ENCODE measurements around the gene PRSS38.

Gene PRSS38

GRCh38 chr1:227793079-227793947, 22.2 kb upstream of the PRSS38 start:
- H3K27ac Mint-ChIP-seq, result no peak overlapping the region
- H3K4me1 Mint-ChIP-seq (ENCODE audit: low read depth in 2 of 2), result peaks cover 7 to 14% of the 10 kb centered on the region in 2 donors
- ATAC-seq (replicated peaks) (no peak), DNase-seq (no peak)
- peaks cover 0 to 17% of the 10 kb centered on the region in 2 donors for H3K27me3 Mint-ChIP-seq
- H3K4me3 Mint-ChIP-seq, result no peak overlapping the region
- peaks cover 8% of the 10 kb centered on the region for H3K36me3 Mint-ChIP-seq (ENCODE audit: insufficient read depth)
- no peaks in the 10 kb centered on the region for H3K9me3 Mint-ChIP-seq

DNA sequence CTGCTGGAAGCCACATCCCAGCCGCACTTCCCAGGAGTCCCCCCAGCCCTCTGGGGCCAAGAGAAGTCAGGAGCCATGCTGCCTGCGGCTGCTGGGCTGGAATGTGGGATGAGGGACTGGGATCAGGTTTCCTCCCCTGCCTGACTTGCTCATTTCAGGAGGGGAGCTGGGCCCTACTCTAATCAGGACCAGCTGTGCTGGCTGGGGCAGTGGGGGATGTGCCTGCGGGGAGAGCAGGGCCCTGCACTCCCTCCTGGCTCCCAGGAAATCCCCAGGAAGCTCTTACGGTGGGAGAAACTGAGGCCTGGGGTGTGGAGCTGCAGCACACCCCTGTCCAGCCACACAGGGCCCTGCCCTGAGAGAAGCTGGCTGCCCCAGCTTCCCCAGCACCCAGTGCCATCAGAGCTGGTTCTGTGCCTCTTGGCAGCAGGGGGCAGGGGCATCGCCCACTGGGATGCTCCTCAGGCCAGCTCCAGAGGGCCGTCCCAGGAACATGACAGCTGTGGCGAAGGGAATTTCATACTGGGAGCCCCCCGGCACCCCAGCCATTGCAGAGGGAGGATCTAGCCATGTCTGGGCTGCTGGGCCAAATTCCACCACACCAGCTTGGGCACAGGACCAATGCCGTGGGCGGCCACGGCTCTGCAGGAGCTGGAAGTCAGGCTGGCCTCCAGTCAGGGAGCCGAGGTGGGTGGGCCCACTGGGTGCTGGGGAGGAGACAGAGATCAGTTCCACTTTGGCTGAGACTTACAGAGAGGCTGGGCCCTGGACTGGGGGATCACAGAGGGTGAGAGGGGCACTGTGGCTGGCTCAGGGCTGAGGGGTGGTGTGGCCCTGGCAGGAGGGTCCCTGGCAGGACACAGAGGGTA, 21.3 kb upstream of the PRSS38 start:
- Mint-ChIP-seq H3K4me1 (ENCODE audit: low read depth in 2 of 2) (peaks cover 3 to 10% of the 10 kb centered on the region in 2 donors), H3K9me3 (no peaks in the 10 kb centered on the region), H3K27ac (no peak overlapping the region), H3K36me3 (ENCODE audit: insufficient read depth) (peaks cover 5% of the 10 kb centered on the region), H3K4me3 (no peak overlapping the region), H3K27me3 (peaks cover 0 to 17% of the 10 kb centered on the region in 2 donors)
- no peak for DNase-seq
- no peak for ATAC-seq (replicated peaks)

- Mint-ChIP-seq H3K27me3 (peaks cover 0 to 17% of the 10 kb centered on the region in 2 donors), H3K27ac (no peak overlapping the region), H3K4me3 (no peak overlapping the region), H3K36me3 (ENCODE audit: insufficient read depth) (no peaks in the 10 kb centered on the region), H3K9me3 (no peaks in the 10 kb centered on the region), H3K4me1 (ENCODE audit: low read depth in 2 of 2) (peaks cover 0 to 5% of the 10 kb centered on the region in 2 donors)
- no peak for DNase-seq
- ATAC-seq (replicated peaks), result no peak
These were observed 20.7 kb upstream of the PRSS38 start for GRCh38 chr1:227794817-227795192.

DNA sequence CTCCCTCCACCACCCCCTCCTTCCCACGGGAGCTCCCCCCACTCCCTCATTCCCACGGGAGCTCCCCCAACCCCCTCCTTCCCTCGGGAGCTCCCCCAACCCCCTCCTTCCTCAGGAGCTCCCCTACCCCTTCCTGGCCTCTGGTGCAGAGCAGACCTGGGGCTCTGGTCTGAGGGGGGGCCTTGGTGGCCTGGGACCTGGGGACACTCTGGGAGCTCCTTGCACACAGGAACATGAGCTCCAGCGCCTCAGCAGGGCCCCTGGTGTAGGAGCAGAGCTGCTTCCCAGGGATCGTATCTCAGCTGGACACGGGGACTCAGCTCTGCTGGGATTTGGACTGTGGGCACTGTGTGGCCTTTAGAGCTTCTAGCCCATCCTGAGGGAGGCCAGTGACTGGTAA, 19.7 kb upstream of the PRSS38 start:
- no peaks in the 10 kb centered on the region for H3K36me3 Mint-ChIP-seq (ENCODE audit: insufficient read depth)
- H3K27ac Mint-ChIP-seq, result no peak overlapping the region
- ATAC-seq (replicated peaks) (no peak), DNase-seq (no peak)
- H3K4me1 Mint-ChIP-seq (ENCODE audit: low read depth in 2 of 2), result peaks cover 3 to 5% of the 10 kb centered on the region in 2 donors
- H3K27me3 Mint-ChIP-seq, result peaks cover 0 to 17% of the 10 kb centered on the region in 2 donors
- no peak overlapping the region for H3K4me3 Mint-ChIP-seq
- no peaks in the 10 kb centered on the region for H3K9me3 Mint-ChIP-seq

GRCh38 chr1:227796359-227796915, 19.0 kb upstream of the PRSS38 start:
- DNase-seq (no peak), ATAC-seq (replicated peaks) (no peak)
- Mint-ChIP-seq H3K4me1 (ENCODE audit: low read depth in 2 of 2) (peaks cover 3 to 5% of the 10 kb centered on the region in 2 donors), H3K27ac (no peak overlapping the region), H3K9me3 (no peaks in the 10 kb centered on the region), H3K4me3 (no peak overlapping the region), H3K27me3 (peaks cover 0 to 17% of the 10 kb centered on the region in 2 donors), H3K36me3 (ENCODE audit: insufficient read depth) (no peaks in the 10 kb centered on the region)

DNA sequence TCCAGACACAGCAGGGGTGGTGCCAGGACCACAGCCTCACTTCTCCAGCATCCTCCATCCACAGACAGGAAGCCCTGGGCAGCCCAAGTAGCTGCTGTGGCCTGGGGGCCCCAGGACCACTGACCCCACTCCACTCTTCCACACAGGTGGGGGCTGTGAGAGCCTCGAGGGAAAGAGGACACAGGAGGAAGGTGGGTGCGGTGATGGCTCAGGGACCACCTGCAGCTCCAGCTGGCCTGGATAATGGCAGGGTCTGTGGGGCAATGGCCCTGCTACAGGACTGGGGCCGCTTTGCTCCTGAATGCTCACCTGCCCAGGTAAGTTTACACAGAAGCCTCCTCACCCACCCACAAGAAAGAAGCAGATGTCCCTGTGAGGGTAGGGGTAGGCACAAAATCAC, 18.3 kb upstream of the PRSS38 start:
- Mint-ChIP-seq H3K36me3 (ENCODE audit: insufficient read depth) (no peaks in the 10 kb centered on the region), H3K9me3 (no peaks in the 10 kb centered on the region), H3K27me3 (peaks cover 0 to 17% of the 10 kb centered on the region in 2 donors), H3K27ac (no peak overlapping the region), H3K4me3 (no peak overlapping the region), H3K4me1 (ENCODE audit: low read depth in 2 of 2) (peaks cover 3 to 5% of the 10 kb centered on the region in 2 donors)
- DNase-seq (no peak), ATAC-seq (replicated peaks) (no peak)

DNA sequence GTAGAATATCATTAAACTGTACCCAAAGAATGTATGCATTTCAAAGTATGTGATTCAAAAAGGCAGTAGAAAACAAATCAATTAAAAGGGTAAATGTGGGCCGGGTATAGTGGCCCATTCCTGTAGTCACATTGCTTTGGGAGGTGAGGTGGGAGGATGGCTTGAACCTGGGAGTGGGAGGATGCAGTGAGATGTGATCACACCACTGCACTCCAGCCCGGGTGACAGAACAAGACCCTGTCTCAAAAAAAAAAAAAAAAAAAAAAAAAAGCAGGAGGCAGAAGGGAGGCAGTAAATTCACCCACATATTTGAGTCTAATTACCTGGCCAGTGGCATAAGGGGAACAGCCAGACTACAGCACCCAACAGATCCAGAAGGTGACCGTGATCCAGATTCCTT, 17.9 kb upstream of the PRSS38 start:
- no peak for ATAC-seq (replicated peaks)
- Mint-ChIP-seq H3K27ac (no peak overlapping the region), H3K4me1 (ENCODE audit: low read depth in 2 of 2) (peaks cover 3% of the 10 kb centered on the region in 2 donors), H3K9me3 (no peaks in the 10 kb centered on the region), H3K36me3 (ENCODE audit: insufficient read depth) (no peaks in the 10 kb centered on the region), H3K27me3 (peaks cover 0 to 18% of the 10 kb centered on the region in 2 donors), H3K4me3 (no peak overlapping the region)
- no peak for DNase-seq

DNA sequence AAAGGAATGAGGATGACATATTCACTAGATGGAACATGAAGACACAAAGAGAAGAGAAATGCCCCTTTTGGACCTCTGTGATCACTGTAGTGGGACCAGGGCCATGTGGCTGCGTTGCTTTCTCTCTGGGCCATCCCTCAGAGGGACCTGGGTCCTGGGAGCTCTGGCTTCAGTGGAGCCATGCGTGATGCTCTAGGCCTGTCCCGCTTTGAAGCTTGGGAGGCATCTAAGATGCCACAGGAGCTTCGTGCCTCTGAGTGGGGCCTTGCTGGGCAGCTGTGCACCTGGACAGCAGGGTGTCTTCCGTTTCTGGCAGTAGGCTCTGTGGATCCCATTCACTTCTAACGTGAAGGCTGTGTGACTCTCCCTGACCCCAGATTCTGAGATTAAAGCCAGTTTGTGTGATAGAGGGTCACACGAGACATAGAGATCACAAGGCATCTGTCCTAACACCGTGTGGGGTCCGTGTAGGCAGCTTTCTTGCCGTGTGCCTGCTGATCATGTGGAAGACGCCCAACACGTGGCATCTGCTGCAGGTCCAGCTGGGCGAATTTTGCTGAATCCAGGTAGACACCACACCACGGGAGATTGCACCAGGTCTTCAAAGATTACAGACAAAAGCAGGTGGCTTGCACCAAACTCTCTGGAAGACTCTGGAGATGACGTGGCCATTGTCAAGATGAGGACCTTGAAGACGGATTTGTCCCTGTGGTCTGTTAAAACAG, 17.2 kb upstream of the PRSS38 start:
- H3K27me3 Mint-ChIP-seq, result peaks cover 3 to 24% of the 10 kb centered on the region in 2 donors
- ATAC-seq (replicated peaks), result no peak
- H3K9me3 Mint-ChIP-seq, result no peaks in the 10 kb centered on the region
- no peak overlapping the region for H3K4me3 Mint-ChIP-seq
- no peak for DNase-seq
- H3K36me3 Mint-ChIP-seq (ENCODE audit: insufficient read depth), result no peaks in the 10 kb centered on the region
- no peak overlapping the region for H3K27ac Mint-ChIP-seq
- peaks cover 3% of the 10 kb centered on the region in 2 donors for H3K4me1 Mint-ChIP-seq (ENCODE audit: low read depth in 2 of 2)

DNA sequence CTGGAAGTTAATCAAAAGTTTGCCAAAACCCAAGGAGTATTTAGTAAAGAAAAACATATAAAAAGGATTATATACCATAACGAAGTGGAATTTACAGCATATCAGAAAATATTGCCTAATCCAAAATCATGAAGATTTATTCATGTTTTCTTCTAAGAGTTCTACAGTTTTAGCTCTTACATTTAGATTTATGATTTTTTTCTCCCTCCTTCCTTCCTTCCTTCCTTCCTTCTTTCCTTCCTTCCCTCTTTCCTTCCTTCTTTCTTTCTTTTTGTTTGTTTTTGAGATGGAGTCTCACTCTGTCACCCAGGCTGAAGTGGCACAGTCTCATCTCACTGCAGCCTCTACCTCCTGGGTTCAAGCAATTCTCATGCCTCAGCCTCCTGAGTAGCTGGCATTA, 15.7 kb upstream of the PRSS38 start:
- Mint-ChIP-seq H3K4me3 (no peak overlapping the region), H3K27ac (no peak overlapping the region), H3K4me1 (ENCODE audit: low read depth in 2 of 2) (peaks cover 3% of the 10 kb centered on the region in 2 donors), H3K36me3 (ENCODE audit: insufficient read depth) (no peaks in the 10 kb centered on the region), H3K9me3 (no peaks in the 10 kb centered on the region), H3K27me3 (peaks cover 9 to 29% of the 10 kb centered on the region in 2 donors)
- ATAC-seq (replicated peaks) (no peak), DNase-seq (no peak)

GRCh38 chr1:227803933-227804332, 11.5 kb upstream of the PRSS38 start:
- H3K36me3 Mint-ChIP-seq (ENCODE audit: insufficient read depth), result no peaks in the 10 kb centered on the region
- DNase-seq, result no peak
- H3K4me1 Mint-ChIP-seq (ENCODE audit: low read depth in 2 of 2), result peaks cover 2 to 17% of the 10 kb centered on the region in 2 donors
- ATAC-seq (replicated peaks), result no peak
- no peak overlapping the region for H3K4me3 Mint-ChIP-seq
- H3K27me3 Mint-ChIP-seq, result peaks cover 9 to 30% of the 10 kb centered on the region in 2 donors
- H3K9me3 Mint-ChIP-seq, result no peaks in the 10 kb centered on the region
- H3K27ac Mint-ChIP-seq, result no peak overlapping the region

GRCh38 chr1:227805606-227806197, 9.8 kb upstream of the PRSS38 start:
- peaks cover 4 to 16% of the 10 kb centered on the region in 2 donors for H3K4me1 Mint-ChIP-seq (ENCODE audit: low read depth in 2 of 2)
- no peak overlapping the region for H3K4me3 Mint-ChIP-seq
- H3K27me3 Mint-ChIP-seq, result peaks cover 9 to 30% of the 10 kb centered on the region in 2 donors
- no peak for DNase-seq
- no peak overlapping the region for H3K27ac Mint-ChIP-seq
- ATAC-seq (replicated peaks), result no peak
- no peaks in the 10 kb centered on the region for H3K9me3 Mint-ChIP-seq
- H3K36me3 Mint-ChIP-seq (ENCODE audit: insufficient read depth), result no peaks in the 10 kb centered on the region

DNA sequence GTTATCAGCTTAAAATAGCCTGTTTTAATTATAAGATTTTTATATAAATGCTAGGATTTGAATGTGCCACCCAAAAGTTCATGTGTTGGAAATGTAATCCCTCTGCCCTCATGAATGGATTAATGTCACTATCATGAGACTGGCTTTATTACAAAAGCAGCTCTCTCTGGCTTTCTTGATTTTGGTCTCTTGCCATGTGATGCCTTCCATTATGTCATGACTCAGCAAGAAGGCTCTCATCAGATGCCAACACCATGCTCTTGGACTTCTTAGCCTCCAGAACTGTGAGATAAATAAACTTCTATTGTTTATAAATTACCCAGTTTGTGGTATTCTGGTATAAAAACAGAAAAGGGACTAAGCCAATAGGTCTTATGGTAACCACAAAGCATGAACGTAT, 6.9 kb upstream of the PRSS38 start:
- DNase-seq (no peak), ATAC-seq (replicated peaks) (no peak)
- peaks cover 3 to 20% of the 10 kb centered on the region in 2 donors for H3K27me3 Mint-ChIP-seq
- H3K9me3 Mint-ChIP-seq, result peaks cover 3 to 11% of the 10 kb centered on the region in 2 donors
- H3K4me3 Mint-ChIP-seq, result no peak overlapping the region
- H3K4me1 Mint-ChIP-seq (ENCODE audit: low read depth in 2 of 2), result peaks cover 4 to 16% of the 10 kb centered on the region in 2 donors
- no peak overlapping the region for H3K27ac Mint-ChIP-seq
- H3K36me3 Mint-ChIP-seq (ENCODE audit: insufficient read depth), result no peaks in the 10 kb centered on the region
